Middle frontal gyrus (tissue), 1 donor: ENCODE measurements around the gene NR3C2.
"Not testable (repeated sequence)": the region's sequence is repeated elsewhere in the genome, so short reads cannot be mapped to it uniquely, and the experiment has no call there.

Experiments
- DNase-seq: peaks from one replicate; pipeline ENCODE4 v3.0.0-alpha.2; 2015; ENCODE audit warnings: low spot score; ENCODE audit errors: extremely low spot score

Gene NR3C2

GRCh38 chr4:148114436-148114835, 327.8 kb downstream of the NR3C2 start:
- no peak for DNase-seq

- peak; percentile 38 for DNase-seq
These were observed 329.8 kb downstream of the NR3C2 start for GRCh38 chr4:148112231-148112982.

DNA sequence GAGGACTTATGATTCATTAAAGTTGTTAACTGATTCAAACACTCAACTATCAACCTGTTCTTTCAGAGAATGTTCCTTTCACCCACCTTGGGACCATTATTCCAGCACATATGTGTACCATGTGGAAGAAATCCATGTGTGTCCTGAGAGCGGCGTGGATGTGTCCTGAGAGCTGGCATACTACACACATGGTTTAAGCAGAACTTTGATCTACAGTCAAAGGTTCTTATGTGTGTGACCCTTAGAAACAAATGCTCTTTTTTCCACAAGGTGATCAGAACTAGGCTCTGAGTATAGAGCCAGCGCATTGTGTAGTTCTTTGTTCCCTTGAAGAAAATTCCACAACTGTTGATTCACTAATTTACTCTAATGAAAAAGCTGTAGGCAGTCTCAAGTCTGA, 332.0 kb downstream of the NR3C2 start:
- no peak for DNase-seq

GRCh38 chr4:148109216-148109615, 333.0 kb downstream of the NR3C2 start:
- no peak for DNase-seq

- no peak for DNase-seq
These were observed 333.4 kb downstream of the NR3C2 start for GRCh38 chr4:148108766-148109165.

DNA sequence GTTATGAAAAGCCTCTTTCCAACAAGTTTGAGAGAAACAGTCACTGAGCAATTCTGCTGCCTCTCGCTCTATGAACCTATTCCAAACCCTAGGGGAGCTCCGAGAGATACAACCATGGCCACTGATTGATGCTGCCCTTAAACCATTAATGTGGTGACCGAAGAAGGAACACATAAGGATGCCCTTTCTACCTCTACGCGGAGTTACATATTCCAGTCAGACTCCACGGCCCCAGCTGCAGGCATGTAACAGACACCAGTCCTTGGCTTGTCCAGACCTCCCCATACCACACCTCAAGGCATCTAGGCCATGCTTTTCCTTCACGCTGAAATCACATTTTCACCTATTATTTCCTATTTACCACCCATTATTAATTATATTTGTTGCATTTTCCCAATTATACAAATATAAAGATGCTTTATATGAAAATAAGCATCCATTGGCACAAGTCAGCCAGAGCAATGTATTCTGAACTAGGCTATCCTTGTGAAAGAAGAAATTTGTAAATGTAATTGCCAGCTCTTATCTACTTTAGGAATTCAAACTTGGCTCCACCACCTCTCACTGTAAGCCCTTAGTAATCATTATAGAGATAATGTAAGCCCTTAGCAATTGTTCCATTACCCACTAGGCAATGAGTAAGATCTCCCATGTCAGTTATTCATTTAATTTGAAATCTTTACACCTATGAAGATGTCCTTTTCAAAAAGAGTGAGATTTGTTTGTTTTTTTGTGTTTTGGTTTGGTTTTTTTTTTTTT, 338.4 kb downstream of the NR3C2 start:
- DNase-seq = no peak

GRCh38 chr4:148101790-148102189, 340.4 kb downstream of the NR3C2 start:
- no peak for DNase-seq

- DNase-seq = no peak
These were observed 341.0 kb downstream of the NR3C2 start for GRCh38 chr4:148101235-148101634.

GRCh38 chr4:148097801-148098200, 344.4 kb downstream of the NR3C2 start:
- no peak for DNase-seq

- no peak for DNase-seq
These were observed 346.8 kb downstream of the NR3C2 start for GRCh38 chr4:148095346-148095923.

DNA sequence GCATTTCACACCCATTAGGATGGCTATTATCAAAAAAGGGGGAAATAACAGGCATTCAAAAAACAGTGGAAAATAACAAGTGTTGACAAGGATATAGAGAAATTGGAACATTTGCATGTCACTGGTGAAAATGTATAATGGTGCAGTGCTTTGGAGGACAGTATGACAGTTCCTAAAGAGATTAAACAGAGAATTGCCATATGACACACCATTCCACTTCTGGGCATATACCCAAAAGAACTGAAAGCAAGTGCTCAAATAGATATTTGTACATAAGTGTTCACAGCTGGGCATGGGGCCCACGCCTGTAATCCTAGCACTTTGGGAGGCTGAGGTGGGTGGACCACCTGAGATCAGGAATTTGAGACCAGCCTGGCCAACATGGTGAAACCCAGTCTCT, 348.1 kb downstream of the NR3C2 start:
- DNase-seq = no peak

DNA sequence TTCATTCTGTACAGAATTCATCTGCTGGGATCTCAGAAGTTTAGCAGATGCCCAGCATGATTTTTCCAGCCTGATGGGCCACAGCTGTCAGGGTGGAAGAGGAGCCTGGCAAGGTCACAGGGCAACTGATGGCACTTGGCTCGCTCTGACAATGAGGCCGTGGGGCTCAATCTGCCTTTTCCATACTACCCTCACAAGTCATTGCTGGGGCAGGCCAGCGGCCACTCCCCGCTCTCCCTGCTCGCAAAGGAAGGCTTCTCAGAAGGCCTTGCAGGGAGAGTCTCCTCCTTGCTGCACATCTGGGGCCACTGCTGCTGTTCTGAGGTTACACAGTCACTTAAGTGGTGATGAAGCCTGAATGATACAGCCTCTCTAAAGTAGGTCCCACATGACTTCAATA, 349.1 kb downstream of the NR3C2 start:
- no peak for DNase-seq

- DNase-seq = no peak
These were observed 349.7 kb downstream of the NR3C2 start for GRCh38 chr4:148092316-148093014.

- DNase-seq = no peak
These were observed 350.3 kb downstream of the NR3C2 start for GRCh38 chr4:148091896-148092295.

GRCh38 chr4:148090503-148091476, 351.4 kb downstream of the NR3C2 start:
- DNase-seq = no peak

- DNase-seq = no peak
These were observed 352.2 kb downstream of the NR3C2 start for GRCh38 chr4:148090029-148090428.

GRCh38 chr4:148089624-148090023, 352.6 kb downstream of the NR3C2 start:
- no peak for DNase-seq

DNA sequence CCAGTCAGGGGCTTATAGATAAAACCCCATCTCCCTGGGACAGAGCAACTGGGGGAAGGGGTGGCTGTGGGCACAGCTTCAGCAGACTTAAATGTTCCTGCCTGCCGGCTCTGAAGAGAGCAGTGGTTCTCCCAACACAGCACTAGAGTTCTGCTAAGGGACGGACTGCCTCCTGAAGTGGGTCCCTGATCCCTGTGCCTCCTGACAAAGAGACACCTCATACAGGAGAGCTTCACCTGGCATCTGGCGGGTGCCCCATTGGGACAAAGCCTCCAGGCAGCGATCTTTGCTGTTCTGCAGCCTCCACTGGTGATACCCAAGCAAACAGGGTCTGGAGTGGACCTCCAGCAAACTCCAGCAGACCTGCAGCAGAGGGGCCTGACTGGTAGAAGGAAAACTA, 359.1 kb downstream of the NR3C2 start:
- not testable (repeated sequence) for DNase-seq

GRCh38 chr4:148081745-148082144, 360.5 kb downstream of the NR3C2 start:
- DNase-seq = no peak

DNA sequence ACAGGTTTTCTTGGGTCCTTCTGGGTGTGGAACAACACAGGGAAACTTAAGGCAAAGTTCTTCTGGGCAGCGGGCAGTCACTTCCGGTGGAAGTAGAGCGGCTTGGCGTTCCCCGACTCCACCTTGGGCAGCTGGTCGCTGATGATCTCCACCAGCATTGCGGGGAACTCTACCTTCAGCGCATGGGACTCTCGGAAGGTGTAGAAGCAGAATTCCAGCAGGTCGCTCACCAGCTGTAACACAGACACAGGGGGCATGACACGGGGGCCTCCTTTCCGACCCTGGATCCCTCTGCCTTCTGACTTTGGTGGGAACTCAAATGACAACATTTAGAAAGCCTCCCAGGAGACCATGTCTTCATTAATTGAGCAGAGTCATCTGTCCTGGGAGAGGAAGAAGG, 360.9 kb downstream of the NR3C2 start:
- no peak for DNase-seq

DNA sequence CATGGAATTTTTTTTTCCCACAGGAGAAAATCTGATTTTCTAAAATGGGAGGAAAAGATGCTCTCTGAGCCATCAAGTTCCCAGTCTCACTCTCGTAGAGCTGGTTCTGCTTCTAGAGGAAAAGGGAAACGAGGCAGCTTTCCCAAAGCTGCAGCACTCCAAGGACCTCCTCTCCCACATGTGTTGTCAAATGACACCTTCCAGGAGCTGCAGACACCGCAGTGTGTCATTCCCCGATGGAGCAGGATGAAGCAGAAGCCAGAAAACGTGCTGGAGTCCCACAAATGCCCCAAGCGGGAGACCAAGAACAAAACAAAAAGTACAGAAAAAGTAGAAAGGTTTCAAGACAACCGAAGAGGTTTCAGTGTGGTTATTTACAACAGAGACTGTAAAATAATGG, 362.3 kb downstream of the NR3C2 start:
- no peak for DNase-seq
